Measurements from ENCODE around the gene SLC26A1.

Gene SLC26A1, protein sequence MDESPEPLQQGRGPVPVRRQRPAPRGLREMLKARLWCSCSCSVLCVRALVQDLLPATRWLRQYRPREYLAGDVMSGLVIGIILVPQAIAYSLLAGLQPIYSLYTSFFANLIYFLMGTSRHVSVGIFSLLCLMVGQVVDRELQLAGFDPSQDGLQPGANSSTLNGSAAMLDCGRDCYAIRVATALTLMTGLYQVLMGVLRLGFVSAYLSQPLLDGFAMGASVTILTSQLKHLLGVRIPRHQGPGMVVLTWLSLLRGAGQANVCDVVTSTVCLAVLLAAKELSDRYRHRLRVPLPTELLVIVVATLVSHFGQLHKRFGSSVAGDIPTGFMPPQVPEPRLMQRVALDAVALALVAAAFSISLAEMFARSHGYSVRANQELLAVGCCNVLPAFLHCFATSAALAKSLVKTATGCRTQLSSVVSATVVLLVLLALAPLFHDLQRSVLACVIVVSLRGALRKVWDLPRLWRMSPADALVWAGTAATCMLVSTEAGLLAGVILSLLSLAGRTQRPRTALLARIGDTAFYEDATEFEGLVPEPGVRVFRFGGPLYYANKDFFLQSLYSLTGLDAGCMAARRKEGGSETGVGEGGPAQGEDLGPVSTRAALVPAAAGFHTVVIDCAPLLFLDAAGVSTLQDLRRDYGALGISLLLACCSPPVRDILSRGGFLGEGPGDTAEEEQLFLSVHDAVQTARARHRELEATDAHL

DNA sequence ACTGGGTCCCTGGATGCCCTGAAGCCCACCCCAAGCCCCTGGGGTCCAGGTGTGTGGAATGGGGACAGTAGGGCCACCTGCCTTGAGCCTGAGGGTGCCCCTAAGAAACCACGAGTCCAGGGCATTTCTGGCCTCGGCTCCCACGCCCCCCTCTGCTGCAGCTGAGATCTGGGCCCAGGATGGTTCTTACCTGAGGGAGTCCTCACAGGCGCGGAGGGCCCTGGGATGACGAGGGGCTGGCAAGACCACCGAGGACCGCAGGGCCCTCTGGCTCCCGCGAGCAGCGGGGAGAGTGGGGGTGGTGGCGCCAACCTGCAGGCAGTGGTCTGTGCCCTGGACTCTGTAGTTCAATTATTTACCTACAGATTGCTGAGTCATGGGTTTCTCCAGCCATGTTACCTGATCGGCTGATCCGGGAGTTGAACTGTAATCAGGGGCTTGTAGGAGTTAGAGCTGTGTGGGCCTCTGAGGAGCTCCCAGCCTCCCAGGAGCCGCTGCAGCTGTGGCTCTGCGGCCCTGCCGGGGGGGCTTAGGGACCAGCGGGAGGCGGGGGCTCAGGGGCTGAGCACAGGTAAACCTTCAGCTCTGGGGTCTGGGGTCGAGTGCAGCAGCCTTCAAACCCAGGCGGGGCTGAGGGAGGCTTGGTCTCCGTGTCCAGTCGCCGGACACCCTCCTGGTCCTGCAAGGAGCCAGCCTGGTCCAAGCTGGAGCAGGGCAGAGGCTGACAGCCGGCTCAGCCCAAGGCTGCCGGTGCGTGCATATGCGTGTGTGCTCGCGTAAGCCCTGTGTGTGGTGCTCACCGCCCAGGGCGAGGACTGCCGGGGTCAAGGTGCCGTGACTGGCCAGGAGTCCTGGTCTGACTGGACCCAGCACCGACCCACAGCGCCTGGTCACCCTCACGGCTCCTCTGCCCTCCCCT is at the start of gene SLC26A1:
Gene SLC26A1 (minus strand): TSS at position 294 of the 919 bp plus-strand sequence. CDS start 1,701 bp downstream, outside the sequence.
- DNase-seq, result no peak

DNA sequence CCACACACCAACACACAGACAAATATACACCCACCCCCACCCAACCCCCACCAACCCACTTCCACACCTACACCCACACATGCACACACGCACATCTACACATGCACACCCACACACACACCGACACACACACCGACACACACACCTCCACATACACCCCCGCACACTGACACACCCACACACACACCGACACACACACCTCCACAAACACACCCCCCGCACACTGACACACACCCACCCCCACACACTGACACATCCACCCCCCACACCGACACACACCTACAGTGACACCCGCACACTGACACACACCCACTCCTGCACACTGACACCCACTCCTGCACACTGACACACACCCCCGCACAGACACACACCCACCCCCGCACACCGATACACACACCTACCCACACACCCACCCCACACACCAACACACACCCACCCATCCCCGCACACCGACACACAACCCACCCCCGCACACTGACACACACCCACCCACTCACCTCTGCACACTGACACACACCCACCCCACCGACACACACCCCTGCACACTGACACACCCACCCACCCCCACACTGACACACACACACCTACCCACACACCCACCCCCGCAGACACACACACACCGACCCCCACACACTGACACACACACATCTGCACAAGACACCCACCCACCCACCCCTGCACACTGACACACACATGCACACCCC is 49.3 kb upstream of the SLC26A1 start:
- DNase-seq, result no peak

DNA sequence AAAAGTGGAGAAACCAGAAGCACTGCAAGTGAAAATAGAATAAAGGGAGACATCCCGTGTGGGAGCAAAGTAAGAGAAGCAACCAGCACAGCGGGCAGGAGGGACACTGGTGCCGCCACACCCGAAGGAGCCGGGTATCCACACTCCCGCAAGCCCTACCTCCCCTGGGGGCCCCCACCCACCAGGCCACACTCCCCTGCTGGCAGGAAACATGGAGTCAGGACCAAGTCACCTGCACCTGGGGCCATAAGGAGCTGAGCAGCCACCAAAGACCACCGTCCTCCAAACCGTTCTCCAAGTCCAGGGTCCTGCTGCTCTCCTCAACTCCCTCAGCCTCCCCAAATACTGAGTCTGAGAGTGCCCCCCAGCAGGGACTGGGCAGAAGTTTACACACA is 48.7 kb upstream of the SLC26A1 start:
- no peak for DNase-seq

DNA sequence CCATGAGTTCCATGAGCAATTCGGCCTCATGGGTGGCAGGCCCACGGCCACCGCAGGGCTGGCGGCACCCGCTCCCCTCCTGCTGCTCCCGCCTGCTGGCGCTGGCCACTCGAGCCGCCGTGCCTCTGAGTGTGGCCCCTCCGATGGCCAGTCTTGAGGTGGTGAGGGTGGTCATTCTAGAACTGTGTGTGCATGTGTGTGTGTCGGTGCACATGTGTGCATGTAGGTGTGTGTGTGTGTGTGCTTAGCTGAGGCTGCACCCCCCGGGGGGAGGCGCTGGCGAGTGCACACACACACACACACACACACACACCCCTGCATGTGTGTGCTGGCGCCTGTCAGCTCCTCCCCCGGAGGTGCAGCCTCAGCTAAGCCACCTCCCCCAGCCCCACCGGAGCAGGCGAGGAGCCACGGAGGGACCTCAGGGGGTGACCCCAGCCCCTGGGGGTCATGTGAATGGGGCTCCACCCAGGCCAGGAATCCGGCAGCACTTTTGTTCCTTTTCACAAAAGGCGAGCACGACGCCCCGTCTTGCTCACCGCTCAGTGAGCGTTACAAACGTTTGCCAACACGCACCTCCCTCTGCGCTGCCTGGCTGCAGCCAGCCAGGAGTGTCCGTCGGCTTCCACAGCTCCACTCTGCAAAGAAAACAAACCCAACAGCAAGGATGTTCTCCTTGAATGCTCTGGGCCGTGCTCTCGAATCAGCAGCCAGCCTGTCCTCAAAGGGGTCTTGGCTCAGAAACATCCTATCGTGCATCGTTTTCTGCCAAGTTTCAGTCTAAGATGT is 48.1 kb upstream of the SLC26A1 start:
- no peak for DNase-seq

DNA sequence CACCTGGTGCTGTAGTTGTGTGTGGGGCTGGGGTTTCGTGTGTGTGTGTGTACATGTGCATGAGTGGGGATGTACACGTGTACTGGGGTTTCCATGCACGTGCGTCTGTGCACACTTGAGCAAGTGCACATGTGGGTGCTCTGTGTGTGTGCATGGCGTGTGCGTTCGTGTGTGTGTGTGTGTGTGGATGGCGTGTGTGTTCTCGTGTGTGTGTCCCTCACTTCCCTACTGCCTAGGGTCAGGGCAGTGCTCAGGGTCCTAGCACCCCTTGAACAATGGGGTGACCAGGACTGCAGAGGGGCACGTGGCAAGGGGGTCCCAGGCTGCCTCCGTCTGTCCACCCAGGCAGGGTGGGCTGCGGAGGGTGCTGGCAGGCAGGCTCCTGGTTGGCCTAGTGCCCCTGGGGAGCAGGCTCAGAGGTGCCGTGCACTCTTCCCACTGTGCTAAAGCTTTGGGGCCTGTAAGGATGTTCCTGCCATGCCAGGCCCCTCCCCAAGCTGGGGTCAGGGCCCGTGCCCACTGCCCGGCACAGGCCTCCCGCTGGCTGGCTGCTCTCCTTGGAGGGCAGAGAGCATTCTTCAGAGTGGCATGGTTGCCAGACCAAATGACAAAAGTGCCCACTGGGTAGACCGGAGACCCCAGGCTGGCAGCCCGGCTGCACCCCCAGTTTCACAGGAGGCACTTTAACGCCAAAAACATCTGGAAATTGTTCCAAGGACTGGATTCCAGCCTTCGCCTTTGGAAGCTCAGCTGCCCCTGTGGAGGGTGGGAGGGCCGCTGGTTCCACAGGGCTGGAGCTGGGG is 47.3 kb upstream of the SLC26A1 start:
- DNase-seq, result no peak

DNA sequence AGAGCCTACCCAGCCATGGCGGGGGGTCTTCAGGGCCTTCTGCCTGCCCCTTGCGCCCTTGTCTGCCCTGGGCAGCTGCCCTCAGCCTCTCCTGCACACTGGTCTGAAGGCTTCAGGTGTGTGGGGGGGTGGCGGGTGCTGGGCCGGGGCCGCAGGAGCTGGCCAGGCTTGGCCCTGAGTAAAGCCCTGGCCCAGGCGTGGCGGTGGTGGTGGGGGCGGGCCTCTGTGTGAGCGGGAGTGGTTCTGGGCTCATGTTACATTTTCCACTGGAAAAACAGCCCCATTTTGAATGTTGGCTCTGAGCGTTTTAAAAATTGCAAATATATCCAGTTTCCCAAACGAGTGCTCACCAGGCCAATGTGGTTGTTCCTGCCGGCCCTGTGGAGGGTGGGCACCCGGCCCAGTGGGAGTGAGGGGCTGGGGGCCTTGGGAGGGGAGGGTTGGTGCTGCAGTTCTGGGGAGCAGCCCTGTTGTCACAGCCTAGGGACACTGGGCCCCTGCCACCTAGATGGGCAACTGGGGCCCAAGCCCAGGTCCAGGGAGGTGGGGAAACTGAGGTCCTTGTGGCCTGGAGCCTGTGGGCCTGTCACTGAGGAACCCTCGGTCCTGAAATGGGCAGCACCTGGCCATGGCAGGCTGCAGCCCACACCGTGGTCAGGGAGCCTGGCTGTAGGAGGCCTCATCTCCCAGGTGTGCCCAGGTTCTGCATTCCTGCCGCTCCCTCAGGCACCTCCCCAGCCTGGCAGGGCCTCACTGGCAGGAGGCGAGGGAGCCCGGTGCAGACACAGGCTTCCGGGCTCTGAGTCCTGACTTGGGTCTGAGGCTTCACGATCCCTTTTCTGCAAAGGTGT is 46.5 kb upstream of the SLC26A1 start:
- no peak for DNase-seq

DNA sequence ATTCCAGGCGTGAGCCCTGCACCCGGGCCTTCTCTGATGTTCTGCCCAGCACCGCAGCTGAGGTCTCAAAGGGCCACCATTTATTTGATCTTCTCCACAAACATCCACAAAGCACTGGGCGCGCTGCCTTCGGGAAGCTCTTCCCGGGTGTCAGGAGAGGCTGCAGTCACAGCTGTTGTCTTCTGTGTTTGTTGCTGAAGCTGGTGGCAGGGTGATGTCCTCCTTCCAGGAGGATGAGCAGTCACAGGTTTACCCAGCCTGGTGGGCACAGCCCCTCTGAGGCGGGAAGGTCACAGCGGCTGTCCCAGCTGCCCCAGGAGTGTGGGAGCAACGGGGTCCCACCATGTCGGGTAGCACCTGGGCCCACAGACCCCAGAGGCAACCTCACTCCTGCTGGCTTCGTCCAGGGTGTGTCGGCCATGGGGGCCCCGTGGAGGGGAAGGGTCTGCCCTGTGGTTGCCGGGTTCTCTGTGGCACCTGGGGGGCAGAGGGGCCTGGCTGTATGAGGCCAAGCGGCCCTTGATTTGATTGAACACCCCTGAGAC is 45.8 kb upstream of the SLC26A1 start:
- DNase-seq, result no peak

DNA sequence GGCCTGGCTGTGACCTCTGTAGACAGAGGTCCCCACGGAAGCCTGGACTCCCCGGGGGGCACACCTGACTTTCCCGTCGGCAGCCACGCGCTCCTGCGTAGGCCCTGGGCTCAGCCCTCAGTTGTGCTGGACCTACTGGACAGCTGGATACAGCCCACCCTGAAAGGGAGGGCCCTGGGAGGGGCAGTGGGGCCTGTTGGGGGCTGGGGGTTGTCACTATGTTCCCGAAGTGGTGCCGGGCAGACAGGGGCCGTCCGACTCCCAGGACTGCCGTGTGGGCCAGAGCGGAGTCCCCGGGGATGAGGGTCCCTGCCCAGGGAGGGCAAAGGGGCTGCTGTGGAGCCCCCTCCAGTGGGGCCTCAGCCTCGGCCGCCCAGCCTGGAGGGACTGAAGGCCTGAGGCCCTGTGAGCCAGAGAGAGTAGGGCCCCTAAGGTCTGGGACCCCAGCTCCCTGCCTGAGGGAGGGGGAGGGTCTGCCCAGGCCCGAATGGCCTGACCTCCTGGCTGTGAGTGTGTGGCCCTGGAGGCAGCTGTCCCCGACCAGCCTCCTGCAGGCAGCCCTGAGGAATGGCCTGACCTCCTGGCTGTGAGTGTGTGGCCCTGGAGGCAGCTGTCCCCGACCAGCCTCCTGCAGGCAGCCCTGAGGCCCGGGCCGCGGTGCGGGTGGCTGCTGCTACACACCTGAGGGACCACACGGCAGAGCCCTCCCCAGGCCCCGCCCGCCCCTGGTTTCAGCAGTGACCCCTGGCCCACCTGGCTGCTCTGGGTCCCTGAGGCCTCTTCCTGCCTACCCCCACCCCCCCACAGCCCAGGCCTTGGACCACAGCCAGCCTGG is 44.0 kb upstream of the SLC26A1 start:
- no peak for DNase-seq

DNA sequence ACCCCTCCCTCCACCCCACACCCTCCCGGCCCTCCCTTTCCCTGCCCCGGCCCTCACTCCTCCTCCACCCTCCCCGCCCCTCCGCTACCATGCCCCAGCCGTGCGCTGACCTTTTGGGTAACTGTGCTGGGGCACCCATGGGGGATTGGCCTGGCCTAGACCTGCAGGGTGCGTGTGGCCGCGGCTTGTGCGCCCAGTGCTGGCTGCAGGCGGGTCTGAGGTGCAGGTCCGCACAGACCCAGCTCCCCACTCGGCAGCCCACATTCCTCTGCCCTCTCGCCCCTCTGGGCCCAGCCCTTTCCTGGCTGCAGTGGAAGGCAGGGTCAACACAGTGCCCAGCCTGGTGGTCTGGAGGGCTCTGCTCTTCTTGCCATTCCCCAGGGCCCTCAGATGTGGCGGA is 42.9 kb upstream of the SLC26A1 start:
- no peak for DNase-seq

DNA sequence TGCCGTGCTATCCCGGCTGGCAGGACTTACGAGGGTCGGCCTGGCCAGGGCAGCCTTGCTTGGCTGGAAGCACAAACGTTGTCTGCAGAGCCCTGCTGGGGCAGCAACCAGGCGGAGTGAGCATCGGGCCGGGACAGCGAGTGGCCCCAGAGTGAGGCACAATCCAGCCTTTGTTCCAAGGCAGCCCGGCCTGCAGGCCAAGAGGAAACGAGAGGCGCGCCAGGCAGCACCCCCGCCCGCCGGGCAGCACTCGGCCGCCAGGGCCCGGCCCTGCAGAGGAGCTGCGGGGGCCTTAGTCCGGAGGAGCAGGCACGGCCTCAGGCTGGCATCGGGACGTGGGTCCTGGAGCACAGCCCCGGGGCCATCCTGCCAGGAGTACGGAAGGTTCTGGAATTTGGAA is 42.3 kb upstream of the SLC26A1 start:
- DNase-seq, result no peak

DNA sequence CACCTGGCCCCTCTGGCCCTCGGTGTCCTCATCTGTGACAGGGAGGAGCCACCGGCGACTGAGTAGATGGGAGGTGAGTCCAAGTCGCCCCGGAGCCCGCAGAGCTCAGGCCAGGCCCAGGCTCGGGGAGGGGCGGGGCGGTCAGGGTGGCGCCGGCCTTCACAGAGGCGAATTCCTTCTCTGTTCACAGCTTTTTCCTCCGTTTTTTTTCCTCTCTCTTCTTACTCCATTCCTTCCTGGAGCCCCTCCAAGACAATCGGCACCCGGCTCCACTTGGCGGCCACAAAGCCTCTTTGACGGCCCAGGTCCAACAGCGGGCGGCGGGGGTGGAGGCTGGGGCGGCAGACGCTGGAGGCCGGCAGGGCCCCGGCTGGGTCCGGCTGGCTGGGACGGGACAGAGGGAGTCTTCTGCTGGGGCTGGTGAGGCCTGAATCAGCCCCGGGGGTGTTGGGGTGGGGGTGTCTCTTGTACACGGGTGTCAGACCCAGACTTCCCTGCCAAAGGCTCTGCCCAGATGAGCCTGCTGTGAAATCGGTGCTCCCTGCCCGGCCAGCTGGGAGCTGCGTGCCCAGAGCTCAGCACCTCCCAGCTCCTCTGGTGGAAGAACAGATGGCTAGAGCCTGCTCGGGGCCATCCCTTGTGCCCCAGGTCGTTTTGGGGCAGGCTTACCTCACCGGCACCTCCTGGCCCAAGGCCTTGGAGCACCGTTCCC is 40.8 kb upstream of the SLC26A1 start:
- DNase-seq, result no peak

DNA sequence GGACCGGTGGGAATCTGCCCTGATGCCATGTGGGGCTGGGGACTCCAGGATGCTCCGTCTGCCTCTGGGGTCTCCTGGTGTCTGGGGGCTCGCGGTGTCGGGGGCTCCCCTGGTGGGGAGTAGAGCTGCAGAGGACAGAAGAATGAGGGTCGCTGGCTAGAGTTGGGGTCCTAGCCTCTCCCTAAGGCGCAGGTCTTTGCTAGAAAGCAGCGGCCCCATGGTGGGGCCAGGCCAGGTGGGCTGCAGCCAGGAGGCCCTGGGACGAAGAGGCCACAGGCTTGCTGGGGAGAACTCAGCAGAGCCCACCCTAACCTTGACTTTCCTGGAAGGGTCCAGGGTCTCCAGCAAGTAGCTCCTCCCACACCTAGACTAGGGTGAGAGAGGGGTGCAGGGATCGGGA is 39.7 kb upstream of the SLC26A1 start:
- no peak for DNase-seq

DNA sequence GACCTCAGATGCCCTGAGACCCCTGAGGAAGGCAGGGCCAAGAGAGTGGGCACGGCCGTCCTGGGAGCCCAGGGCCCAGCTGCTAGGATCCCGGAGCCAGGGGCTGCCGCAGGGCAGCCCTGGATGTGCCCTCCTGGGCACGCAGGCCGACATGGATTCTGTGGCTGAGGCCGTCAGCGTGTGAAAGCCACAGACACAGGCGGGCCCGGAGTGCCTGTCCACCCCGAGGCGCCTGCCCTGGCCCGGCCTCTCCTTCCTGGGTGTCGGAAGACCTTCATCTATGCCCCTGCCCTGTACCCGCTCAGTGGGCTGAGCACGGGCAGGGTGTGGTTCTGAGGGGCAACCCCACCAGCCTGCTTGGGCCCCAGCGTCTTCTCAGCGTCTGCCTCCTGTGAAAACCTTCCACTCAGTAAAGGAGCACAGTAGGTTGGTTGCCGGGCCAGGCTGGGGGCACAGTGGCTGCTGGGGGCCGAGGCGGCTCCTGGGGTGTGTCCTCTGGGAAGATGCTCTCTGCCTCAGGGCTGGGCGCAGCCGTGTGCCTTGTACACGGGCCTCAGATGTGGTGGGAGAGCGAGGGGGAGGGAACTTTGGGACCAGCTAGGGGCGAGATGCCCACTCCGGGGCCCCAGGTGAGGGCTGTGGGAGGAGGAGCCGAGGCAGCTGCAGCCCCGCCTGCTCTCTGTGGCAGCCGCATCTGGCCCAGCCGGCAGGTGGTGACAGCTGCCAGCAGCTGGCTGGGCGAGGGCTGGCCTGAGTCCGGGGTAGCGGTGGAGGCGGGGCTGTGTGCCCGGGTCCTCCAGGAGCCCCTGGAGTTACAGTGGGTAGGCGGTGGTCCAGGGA is 39.0 kb upstream of the SLC26A1 start:
- no peak for DNase-seq

DNA sequence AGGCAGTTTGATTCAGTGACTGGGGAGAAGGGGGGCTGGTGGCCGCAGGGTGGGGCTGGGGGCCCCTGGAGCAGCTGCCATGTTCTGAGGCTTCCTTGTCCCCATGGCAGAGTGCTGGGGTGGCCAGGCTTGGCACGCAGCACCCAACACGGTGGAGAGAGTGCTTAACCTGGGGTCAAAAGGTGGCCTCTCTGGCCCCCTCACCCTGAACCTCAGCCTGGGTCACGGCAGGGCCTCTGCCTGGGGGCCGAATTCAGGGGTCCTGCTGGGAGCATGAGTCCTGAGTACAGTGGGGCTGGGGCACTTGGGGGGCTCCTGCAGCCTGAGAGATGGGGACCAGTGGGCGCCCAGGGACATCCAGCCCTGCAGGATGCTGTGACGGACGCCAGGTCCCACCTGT is 38.1 kb upstream of the SLC26A1 start:
- DNase-seq, result no peak

DNA sequence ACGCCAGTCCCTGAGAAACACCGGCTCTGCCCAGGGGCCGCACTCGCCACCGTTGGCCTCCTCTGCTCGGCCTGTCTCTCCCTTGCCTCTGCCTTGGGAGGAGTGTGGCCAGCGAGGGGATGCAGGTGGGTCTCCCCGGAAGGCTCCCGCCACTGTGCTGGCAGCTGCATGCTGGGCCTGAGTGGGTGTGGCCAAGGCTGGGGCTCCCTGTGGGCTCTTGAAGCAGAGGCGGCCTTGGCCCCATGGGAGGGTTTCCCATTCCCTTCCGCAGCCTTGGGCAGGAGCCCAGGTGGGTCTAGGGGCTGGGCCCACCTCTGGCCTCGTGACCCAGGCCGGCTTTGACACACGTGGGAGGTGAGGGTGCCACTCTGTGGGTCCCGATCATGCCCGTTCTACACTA is 37.4 kb upstream of the SLC26A1 start:
- no peak for DNase-seq

DNA sequence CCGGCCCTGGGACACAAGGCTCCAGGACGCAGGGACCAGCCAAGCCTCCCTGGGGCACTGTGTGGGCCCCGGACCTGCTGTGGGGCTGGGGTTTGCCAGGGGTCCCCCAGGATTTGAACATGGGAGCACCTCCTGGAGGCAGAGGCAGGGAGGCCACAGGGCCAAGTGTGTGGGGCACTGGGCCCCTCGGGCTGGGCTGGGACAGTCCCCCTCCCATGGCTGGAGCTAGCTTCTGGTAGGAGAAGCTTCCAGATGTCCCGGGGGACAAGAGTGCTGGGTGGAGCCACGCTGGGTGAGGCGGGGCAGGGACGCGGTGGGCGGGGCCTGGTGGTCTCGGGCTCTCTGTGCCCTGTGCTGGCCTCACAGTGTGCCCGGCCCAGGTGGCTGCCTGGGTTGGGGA is 36.8 kb upstream of the SLC26A1 start:
- DNase-seq, result no peak

DNA sequence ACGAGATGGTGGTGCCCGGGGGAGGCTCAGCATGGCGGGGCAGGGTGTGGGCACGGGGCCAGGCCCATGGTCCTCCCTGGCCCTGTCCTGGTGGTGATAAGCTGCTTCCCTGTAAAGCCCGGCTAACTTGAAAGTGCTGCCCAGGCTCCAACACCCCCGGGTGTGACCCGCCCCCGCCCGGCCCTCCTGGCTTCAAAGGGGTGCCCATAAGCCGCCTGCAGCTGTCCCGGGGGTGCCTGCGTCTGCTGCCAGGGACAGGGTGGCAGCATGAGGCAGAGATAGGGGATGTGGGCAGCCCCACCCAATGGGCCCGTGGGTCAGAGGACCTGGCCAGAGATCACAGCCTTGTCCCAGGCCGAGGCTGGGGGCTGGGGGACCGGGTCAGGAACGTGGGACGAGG is 36.3 kb upstream of the SLC26A1 start:
- no peak for DNase-seq
